KG1 (cell line): ENCODE data around the gene IL12A.

Experiments
- DNase-seq: peaks from one replicate; lab custom pipeline; 2025; lab: John Stamatoyannopoulos, UW

Gene IL12A

DNA sequence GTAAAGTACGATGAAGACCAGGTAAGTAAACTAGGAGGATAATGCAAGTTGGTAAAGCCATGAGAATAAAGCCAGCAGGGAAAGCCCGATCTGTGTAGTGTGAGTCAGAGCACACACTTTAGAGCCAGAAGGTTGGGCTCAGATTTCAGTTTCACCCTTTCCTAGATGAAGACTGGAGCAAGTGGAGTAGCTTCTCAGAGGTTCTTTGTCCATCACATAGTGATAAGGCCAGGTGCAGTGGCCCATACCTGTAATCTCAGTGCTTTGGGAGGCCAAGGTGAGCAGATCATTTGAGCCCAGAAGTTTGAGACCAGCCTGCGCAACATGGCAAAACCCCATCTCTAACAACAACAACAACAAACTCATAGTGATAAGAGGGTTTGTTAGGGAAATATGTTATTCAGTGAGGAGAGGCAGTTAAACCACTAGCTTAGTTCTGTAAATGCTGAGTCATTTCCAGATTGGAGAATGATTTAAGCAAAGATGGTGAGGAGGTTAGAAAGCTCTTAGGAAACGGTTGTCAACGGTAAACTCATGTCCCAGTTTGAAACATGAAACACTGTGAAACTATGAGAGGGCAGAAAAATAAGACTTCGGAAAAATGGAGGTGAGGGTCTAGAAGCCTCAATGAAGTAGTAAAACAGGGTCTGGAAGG is 39.0 kb downstream of the IL12A start:
- DNase-seq: no peak

DNA sequence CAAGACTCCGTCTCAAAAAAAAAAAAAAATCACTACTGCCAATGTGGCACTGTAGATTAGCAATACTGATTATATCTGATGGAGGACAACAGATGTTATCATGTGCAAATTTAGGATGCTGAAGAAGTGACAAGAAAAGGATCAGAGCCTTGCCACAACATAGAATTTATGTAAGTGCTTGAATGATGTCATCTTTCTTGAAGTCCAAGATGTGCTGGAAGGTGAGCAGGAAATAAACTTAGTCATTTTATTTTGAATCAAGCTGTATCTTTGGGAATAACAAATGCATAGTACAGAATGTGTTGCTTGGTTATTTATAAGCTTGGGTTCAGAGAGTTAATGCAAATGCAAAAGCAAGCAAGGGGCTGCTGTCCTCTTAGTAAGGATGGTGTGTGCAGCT is 47.1 kb downstream of the IL12A start:
- no peak for DNase-seq

DNA sequence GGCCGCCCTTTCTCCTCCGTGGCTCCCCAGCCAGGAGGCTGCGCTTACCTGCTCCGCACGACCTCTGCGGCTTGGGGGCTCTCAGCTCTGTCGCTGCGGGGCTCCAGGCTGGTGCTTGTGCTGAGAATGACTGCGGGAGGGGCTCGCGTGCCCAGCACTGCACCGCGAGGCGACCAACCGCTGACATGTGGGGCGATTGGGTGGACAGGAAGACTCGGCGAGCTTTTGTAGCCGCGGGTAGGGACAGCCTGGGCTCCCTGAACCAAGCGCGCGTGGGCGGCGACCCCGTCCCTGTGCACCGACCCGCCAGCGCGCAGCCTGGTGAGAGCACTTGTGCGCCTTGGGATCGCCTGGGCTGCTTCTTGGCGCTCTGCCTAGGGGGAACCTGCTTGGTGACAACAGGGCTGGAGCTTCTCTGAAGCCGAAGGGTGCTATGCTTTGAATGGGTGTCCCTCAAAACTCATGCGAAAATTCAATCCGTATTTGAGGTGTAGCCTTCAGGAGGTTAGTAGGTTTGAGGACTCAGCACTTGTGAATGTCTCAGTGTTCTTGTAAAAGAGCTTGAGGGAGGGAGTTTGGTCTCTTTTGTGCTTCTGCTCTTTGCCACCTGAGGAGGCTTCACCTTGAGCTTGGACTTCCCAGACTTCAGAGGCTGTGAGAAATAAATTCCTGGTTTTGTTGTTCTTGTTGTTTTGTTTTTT is 50.4 kb downstream of the IL12A start:
- DNase-seq: no peak

- DNase-seq: no peak
Observed at GRCh38 chr3:160040181-160040580, 51.5 kb downstream of the IL12A start.

- DNase-seq: no peak
Observed at GRCh38 chr3:160041465-160041864, 52.8 kb downstream of the IL12A start.

DNA sequence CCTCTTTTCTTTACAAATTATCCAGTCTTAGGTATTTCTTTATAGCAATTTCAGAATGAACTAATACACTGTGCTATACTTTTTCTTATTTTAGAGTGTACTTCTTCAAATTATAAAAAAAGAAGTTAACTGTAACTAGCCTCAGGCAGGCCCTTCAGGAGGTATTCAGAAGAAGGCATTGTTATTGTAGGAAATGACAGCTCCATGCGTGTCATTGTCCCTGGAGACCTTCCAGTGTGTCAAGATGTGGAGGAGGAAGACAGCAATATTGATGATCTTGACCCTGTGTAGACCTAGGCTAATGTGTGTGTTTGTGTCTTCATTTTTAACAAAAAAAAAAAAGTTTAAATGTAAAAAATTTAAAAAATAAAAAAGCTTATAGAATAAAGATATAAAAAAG is 55.5 kb downstream of the IL12A start:
- no peak for DNase-seq
